GM20431 (cell line): Measurements from ENCODE around the gene UBQLN4.

Experiments used
- in situ Hi-C: fragments of 300-500 bp; cut with MseI, MboI; formaldehyde crosslinking; loops from one replicate; pipeline ENCODE4 v1.15.0; 2020; ENCODE audit warnings: low sequenced_read_pairs; ENCODE audit not compliant: unreplicated experiment

The UBQLN4 gene

DNA sequence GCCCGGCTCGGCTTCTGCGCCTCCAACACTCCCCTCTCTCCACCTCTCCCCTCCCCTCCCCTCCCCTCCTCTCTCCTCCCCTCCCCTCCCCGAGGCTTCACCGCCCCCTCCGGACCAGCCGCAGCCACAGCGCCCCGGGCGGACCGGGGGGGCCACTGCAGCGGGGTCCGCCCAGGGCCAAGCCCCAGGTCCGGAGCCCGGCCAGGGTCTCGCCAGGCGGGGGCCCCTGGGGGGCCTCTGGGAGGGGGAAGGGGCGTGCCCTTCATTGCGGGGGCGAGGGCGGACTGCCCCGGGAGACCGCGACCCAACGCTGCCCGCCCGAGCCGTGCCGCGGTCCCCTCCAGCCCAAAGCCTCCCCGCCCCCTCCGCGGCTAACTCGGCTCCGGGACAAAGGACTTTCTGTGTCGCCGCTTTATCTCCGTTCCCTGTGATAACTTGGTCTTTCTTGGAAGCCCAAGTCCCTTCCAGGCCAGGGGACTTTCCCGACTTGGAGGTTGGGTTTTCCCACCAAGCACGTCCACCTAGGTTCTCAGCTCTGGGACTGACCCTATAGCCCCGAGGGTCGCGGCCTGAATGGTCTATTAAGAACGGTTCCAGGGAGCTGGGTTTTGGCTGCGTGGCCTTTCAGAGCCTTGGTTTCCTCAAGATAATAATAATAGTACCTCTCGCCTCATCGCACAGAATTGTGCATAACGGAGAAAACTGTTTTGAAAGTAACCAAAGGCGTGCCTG, at the start of gene UBQLN4:
TSS of gene UBQLN4 (minus strand) at position 31 of the 732 bp plus-strand sequence. CDS start 97 bp downstream, outside the sequence.
- in situ Hi-C loops, result no loop called here

- in situ Hi-C loops, result no loop called here
Observed at GRCh38 chr1:156102633-156103511, 49.3 kb upstream of the UBQLN4 start.

DNA sequence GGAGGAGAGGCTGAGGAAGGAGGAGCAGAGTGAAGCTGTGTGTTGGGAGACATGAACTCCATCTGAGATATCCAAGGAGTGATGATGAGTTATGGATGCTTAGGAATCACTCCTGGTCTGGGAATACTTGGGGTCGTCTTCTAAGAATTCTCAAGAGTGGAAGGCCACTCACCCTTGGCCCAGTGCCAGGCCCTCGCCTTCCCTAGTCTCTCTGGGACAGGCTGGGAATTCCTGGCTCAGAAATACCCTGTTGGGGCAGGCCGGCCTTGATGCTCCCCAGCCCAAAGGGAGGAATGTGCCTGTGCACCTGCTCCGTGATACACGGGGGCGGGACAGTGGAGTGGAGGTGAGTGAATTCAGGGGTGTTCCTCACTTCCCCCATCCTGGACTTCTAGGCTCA, 48.3 kb upstream of the UBQLN4 start:
- in situ Hi-C loops, result no loop called here

DNA sequence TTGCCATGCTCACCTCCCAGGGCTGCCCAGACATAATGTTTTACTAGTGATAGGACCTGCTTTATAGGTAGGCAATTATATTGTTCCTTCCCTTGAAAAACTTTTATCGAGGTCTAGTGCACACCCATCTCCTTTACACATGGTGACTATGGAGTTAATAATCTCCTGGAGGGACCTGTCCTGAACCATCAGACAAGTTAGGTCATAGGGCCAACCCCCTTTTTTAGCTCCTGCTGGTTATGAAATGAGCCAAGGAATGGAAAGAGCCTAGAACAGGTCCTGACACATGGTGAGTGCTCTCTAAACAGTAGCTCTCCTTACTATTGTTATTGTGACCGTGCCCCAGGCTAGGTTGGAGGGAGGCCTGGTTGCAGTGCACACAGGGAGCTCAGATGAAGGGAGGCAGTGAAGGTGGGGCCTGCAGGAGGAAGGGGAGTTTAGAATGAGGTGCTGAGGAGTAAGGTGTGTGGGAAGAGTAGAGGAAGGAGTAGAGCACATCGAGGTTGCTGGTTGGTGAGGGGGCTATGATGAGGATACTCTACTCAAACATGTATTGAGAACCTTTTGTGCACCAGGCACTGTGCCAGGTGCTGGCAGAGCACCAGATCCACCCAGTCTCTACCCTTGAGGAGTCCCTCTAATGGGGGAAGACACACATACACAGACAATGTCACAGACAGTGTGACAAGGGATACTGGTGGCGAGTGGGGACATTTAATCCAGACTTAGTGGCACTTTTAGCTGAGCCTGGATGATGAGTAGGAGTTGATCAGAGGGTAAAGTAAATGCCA, 46.8 kb upstream of the UBQLN4 start:
- in situ Hi-C loops, result no loop called here

DNA sequence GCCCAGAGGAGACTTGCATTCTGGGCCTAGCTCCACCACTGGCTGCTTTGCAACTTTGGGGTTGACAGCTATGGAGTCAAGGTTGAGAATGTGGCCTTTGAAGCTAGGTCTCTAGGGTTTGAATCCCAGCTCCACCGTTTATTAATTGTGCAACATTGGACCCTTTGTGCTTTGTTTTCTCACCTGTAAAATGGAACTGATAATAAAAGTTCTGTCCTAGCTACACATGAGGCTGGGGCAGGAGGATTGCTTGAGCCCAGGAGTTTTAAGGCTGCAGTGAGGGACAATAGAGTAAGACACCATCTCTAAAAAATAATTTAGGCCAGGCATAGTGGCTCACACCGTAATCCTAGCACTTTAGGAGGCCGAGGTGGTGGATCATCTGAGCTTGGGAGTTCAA, 45.7 kb upstream of the UBQLN4 start:
- in situ Hi-C loops, result no loop called here

DNA sequence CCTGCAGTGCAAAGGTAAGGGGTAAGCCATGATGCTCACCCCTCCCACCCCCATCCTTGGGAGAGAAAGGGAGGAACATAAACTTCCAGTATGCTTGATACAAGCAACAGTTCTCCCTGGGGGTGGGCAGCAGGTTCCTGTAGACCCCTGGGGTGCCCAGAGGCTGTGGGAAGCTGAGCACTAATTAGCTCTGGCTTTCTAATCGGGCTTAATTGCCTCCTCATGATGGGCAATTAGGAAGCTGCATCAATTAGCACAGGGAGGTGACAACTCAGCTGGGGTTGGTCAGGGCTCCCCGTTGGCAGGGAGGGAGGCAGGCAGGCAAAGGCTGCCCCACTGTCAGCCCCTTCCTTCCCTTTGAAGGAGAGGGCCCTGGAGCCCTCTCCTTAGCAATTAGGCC, 45.2 kb upstream of the UBQLN4 start:
- in situ Hi-C loops, result no loop called here

GRCh38 chr1:156097499-156098178, 44.0 kb upstream of the UBQLN4 start:
- in situ Hi-C loops, result no loop called here

- in situ Hi-C loops, result no loop called here
Observed at GRCh38 chr1:156096640-156097391, 43.2 kb upstream of the UBQLN4 start.

DNA sequence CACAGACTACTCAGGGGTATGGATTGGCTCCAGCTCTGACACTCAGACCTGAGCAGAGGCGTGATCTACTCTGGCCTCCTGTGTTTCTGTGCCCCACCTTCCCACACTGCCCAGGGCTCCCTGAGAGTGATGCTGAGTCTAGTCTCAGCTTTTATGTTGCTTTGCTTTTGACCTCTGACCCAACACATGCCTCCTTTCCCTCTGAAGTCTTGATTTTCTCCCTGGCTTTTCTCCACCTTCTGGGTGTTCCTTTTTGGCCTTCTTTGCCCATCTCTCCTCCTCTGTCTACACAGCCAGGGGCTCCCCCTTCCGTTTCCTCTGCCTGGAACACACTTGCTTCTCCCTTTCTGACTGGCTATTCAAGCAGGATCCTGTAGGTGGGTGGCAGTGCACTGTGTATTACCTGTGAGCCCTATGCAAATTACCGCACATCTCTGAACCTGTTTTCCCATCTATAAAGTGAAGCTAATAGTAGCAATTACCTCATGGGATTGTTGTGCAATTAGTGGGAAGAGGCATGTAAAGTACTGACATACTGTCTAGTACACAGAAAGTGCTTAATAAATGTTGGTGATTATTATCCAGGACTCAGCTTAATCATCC, 42.4 kb upstream of the UBQLN4 start:
- in situ Hi-C loops, result no loop called here

- in situ Hi-C loops, result no loop called here
Observed at GRCh38 chr1:156091610-156092009, 38.0 kb upstream of the UBQLN4 start.

DNA sequence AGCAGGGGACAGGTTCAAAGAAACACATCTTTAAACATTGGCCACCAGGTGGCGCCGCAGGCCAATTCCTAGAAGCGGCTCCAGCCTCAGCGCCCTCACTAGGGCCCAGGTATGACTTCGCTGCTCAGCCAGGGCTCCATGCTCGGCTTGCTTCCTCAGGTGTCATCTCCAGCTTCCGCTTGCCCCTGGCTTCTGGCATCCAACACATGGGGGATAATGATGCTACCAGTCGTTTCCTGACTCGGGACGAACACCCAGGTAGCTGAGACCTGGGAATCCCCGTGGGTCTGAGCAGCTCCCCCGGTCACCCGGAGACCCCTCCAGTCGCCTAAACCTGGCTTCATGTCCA, 37.2 kb upstream of the UBQLN4 start:
- in situ Hi-C loops, result no loop called here

DNA sequence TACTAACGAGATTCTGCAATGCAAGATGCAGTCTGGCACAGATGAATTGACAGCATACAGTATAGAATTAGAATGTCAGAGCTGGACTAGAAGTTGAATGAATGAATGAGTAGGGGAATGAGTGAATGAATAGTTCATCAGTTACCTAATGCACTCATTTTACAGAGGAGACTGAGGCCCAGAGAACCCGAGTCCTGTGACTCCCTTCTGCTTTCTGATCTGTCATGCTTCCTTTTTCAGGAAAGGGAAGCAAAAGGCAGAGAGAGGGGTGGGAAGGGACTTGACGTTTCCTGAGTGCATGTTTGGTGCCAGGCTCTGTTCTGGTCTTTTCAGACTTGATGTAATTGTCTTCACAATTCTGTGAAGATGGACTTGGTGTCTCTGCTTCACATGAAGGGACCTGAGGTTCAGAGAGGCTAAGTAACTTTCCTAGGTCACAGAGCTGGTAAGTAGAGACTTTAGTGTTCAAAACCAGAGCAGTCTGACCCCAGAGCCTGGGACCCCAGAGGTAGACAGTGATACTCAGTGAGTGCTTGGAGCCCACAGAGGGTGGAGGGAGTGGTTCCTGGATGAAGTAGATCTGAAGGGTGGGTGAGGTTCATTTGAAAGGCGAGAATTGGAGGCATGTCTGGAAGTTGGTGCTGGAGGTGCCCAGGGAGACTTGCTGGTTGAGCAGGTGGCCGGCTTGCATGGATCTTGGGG, 36.7 kb upstream of the UBQLN4 start:
- in situ Hi-C loops, result no loop called here

GRCh38 chr1:156089704-156090103, 36.1 kb upstream of the UBQLN4 start:
- in situ Hi-C loops, result no loop called here

GRCh38 chr1:156086256-156086662, 32.7 kb upstream of the UBQLN4 start:
- in situ Hi-C loops, result no loop called here

GRCh38 chr1:156083800-156084790, 30.5 kb upstream of the UBQLN4 start:
- in situ Hi-C loops, result loop anchor here (5.0 kb wide), 1 partner anchor 48 kb away; no protein-coding TSS in a partner anchor

- in situ Hi-C loops, result loop anchor here (5.0 kb wide), 1 partner anchor 50 kb away; no protein-coding TSS in a partner anchor
Observed at GRCh38 chr1:156082309-156083091, 28.9 kb upstream of the UBQLN4 start, which contains the start of gene MEX3A. MEX3A (minus strand) TSS chr1:156082465; CDS start chr1:156081998, 467 bp downstream.
